ENCODE measurements around the gene TMEM184C.

DNA sequence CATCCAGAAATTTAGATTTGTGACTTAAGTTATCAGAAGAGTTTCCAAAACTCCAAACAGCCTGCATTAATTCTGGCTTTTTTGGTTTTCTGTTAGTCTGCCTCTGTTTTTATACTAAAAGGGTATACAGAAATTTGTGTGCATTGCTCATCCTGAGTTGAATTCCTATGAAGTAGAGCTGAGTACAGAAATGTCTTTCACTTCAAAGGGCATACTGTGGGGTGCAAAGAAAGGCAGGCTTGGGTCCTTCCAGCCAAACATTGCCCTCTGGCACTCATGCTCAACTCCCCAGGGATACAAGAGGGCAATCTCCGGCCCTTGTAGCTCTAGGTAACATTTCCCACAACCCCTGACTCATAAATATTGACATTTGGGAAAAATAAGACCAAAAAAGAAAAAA, 27.6 kb upstream of the TMEM184C start:
- TF ChIP-seq, protein P1, sequence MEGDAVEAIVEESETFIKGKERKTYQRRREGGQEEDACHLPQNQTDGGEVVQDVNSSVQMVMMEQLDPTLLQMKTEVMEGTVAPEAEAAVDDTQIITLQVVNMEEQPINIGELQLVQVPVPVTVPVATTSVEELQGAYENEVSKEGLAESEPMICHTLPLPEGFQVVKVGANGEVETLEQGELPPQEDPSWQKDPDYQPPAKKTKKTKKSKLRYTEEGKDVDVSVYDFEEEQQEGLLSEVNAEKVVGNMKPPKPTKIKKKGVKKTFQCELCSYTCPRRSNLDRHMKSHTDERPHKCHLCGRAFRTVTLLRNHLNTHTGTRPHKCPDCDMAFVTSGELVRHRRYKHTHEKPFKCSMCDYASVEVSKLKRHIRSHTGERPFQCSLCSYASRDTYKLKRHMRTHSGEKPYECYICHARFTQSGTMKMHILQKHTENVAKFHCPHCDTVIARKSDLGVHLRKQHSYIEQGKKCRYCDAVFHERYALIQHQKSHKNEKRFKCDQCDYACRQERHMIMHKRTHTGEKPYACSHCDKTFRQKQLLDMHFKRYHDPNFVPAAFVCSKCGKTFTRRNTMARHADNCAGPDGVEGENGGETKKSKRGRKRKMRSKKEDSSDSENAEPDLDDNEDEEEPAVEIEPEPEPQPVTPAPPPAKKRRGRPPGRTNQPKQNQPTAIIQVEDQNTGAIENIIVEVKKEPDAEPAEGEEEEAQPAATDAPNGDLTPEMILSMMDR (IDR thresholded peaks at IDR 0.05) = no peak
- TF ChIP-seq POLR2AphosphoS5 (IDR thresholded peaks at IDR 0.05) = no peak

Measured in breast epithelium (tissue), 3 donors.